GM19025 (cell line): ENCODE data around the gene DIPK1C.

Experiments used
- ATAC-seq: cut with Tn5 transposase; IDR thresholded peaks from one replicate; pipeline ENCODE4 v1.9.1; 2021; ENCODE audit warnings: mild to moderate bottlenecking, low read depth, moderate library complexity; ENCODE audit not compliant: unreplicated experiment

DIPK1C gene

DNA sequence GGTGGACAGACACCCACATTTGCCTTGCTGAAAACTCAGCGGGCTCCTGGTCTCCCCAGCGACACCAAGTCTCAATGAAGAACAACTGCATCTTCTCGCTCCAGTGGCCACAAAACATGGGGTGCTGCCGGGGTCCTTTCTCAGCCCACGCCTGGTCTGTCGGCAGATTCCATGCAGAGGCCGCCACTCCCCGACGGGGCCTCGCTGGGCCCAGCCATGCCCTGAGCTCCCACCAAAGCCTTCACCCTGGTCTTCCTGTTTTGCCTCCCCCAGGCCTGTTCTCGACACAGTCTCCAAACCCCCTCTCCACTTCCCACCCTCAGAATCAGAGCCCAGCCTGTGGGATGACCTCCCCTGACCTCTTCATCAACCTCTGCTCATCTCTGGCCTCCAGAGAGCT is 31.2 kb downstream of the DIPK1C start:
- ATAC-seq: no peak

DNA sequence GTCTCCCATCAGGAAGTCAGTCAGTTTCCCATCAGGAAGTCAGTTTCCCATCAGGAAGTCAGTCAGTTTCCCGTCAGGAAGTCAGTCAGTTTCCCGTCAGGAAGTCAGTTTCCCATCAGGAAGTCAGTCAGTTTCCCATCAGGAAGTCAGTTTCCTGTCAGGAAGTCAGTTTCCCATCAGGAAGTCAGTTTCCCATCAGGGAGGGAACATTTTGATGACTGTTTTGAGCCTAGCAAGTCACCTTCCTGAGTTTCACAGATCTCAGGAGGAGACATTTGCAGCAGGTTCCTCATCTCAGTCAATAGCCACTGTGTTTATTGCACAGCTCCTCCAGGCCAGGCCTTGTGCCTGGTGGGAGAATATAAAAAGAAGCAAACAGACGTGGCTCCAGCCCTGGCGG is 31.9 kb downstream of the DIPK1C start:
- ATAC-seq: no peak

DNA sequence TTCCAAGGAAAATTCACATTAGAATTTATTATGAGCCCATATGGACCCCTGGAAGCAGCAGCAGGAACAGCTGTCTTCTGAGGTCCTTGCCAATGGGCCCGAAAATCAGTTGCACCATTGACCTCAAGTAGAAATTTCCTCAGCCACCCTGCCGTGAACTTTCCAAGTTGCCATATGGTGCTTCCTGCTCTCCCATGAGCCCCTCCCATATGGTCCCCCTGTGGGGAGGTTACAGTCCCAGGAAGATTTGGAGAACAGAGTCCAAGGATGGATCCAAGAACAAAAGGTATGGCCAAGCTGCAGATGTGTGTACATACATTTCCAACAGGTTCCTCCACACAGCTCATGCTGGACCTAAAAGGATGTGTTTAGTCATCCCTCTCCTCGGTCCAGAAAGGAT is 34.6 kb downstream of the DIPK1C start:
- no peak for ATAC-seq

DNA sequence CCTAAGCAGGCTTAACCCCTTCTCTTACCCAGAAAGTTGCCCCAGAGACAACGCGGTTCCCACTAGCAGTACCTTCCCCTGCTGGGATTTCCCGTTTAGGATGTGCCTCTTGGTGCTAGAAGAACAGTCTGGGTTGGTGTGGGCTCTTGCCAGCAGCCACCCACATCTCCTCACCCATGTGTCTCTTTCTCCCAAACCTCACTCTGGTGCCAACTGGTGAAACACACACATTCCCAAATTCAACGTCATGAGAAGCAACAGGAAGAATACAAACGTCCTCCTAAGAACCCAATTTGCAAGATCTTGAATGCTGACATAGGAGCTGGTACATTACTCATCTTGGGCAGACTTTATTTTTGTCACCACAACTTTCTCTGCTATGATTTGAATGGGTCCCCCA is 36.2 kb downstream of the DIPK1C start:
- no peak for ATAC-seq

DNA sequence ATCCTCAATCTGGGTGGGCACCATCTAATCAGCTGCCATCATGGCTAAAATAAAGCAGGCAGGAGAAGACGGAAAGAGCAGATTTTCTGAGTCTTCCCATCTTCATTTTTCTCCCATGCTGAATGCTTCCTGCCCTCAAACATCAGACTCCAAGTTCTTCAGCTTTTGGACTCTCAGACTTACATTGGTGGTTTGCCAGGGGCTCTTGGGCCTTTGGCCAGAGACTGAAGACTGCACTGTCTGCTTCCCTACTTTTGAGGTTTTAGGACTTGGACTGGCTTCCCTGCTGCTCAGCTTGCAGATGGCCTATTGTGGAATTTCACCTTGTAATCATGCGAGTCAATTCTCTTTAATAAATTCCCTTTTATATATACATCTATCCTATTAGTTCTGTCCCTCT is 36.6 kb downstream of the DIPK1C start:
- no peak for ATAC-seq

DNA sequence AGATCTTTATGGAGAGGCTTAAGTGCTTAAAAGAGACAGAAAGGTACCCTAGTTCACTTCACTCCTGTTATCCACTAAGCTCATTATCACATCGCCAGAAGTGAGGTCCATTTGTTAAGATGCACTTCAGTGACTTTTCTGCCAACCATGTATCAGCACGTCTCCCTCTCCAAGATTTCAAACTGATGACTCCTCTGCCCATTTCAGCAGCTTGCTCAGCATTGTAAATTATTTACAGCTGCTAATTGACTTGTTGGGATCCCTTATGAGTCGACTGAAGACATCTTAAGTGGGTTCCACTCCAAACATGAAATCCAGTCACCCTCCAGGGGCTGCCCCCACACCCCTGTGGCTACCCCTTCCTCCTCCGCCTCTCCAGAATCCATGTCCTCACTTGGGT is 37.3 kb downstream of the DIPK1C start:
- no peak for ATAC-seq

DNA sequence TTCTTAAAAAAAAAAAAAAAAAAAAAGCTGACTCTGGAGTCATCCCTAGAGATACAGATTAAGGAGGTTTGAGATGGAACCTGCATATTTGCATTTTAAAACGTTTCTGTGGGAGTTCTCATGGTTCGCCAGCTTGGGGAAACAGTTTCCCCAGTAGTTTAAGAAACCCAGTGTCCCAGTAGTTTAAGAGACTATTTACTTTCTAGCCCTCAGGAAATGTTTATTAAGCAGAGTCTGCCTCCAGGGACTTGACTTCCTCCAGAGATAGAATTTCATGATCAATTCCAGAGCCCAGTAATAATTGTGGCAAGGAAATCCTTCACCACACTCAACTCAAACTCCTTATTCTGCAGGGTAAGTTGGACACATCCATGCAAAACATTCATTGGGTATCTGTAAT is 39.1 kb downstream of the DIPK1C start:
- ATAC-seq: no peak

DNA sequence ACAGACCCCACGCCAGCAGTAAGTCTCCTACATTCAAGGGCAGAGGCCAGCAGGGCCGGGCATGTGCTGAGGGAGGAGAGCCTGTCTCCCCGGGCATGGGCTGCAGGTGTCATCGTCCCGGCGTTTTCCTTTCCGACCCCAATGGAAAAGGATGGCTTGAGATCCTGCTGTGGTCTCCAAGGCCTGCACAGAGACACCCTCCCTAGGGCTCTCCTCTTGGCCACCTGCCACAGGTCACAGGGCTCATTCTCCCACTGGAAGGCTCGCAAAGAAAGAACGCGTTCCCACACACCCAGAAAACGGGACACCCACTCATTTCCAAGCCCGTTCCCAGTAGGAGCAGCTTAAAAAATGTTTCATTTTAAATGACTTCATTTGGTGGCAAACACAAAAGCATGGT is 41.0 kb downstream of the DIPK1C start:
- ATAC-seq: no peak

DNA sequence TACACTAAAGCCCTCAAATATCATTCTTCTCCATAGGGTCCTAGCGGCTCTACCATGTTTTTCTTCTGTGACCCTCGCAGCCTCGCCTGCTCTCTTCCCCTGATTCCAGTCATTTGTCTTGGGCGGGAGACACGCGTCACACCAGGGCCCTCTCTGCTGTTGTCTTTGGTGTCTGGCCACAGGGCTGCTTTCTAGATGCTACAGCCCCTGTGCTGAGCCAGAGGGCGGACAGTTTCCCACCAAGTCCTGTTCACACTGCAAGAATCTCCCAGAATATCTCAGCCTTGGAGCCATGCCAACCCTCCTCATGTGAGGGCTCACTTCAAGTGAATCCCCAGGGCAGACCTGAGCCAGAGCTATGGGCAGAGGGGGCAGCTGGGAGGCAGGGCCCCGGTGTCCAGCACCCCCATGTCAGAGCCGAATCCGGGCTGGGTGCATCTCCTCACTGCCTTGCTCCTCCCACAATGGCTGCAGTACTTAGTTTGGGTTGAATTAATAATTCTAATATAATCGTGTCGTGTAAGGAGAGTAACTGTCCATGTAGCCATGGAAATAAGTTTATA is 42.1 kb downstream of the DIPK1C start:
- no peak for ATAC-seq

DNA sequence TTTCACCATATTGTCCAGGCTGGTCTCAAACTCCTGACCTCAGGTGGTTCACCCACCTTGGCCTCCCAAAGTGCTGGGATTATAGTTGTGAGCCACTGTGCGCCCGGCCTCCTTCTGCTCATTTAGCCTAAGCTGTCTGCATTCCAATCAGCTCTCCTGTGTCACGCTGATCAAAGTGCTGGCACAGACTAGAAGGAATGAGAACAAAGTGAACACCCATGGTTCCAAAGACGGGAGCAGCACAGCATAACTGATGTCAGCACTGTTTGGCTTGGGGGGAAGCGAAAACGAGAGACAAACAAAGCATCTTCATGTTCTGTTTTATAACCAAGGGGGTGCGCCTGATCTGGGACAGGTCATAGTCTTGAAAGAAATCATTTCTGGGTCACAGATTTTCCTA is 43.3 kb downstream of the DIPK1C start:
- ATAC-seq: no peak

DNA sequence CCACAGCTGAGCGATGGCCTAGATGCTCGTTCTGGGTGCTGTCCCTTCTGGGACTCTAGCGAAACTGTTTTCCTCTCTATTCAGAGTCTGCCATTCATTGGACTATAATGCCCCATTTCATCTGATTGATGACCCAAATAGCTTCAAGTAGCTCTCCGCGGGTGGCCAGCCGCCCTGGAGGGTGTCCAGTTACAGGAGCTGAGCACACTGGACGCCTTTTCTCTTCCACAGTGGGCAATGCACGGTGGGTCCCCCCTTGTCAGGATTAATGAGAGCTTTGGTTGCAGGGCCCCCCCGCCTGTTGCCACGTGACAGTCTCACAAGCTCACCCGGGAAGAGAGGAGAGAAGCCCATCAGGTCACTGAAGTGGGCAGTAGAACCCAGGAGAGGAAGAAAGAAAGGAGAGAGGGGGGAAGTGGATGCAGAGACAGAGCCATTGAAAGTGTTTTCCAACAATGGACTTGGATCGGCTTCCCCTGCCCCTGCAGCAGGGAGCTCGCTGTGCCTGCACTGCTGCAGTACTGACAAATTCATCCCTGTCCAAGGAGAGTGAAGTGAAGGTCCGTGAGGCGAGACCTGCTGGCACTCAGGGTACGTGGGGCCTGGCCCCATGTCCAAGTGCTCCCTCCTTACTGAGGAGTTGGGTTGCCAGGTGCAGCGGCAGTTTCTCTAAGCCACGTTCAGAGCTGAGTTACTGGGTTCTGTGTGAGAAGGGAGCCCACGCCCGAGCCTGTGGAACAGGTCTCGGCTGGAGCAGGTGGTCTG is 44.8 kb downstream of the DIPK1C start:
- no peak for ATAC-seq

DNA sequence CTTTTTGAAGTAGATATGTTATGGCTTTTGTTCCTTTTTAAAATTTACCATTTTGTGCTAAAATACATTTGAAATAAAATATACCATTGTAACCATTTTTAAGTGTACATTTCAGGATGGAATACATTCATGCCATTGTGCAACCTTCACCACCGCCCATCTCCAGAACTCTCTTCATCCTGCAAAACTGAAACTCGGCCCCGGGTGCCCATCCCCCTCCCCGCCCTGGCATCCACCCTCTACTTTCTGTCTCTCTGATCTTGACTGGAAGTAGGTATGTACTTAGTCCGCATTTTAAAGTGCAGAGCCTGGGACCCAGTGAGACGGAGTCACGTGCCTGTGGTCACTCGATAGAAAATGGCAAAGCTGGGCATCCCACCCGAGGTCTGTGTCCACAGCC is 45.6 kb downstream of the DIPK1C start:
- no peak for ATAC-seq

DNA sequence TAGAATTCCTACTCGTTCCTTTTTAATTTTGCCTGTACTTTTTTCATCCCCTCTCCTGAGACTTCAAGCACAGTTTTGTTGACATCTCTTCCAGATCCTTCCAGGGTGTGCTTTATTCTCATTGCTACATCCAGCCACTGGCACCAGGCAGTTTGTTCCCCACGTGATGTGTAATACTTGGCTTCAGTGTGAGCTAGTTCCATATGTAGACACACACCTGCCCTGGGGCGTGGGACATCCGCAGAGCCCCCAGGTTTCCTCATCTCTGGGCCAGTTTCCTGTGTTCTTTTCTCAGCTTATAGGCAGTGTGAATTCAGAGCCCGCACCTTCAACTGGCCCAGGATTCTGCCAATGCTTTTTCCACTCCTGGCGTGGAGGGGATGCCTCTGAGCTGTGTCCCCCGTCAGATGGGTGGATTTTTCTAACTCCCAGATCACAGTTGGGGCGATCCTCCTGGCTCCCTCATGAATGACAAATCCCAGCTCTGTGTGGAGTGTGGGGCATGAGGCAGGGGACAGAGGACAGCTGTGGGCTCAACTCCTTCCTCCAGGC is 46.6 kb downstream of the DIPK1C start:
- ATAC-seq: no peak

DNA sequence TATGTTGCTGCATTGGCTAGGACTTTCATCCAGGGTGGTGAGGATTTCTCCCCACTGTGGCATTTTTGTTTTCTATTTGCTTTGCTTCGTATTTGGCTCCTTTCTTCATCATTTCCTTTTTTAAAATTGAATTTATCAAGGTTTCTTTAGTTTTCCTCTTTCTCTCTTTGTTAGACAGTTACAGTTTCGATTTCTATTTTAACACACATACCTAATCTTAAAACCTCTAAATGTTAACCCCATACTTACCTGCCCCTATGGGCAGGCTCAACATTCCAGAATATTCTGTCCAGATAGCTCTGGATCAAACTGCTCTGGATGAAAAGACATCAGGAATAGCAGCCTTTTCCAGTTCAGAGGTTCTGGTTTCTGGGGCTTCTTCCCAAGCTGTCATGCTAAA is 49.2 kb downstream of the DIPK1C start:
- ATAC-seq: no peak

DNA sequence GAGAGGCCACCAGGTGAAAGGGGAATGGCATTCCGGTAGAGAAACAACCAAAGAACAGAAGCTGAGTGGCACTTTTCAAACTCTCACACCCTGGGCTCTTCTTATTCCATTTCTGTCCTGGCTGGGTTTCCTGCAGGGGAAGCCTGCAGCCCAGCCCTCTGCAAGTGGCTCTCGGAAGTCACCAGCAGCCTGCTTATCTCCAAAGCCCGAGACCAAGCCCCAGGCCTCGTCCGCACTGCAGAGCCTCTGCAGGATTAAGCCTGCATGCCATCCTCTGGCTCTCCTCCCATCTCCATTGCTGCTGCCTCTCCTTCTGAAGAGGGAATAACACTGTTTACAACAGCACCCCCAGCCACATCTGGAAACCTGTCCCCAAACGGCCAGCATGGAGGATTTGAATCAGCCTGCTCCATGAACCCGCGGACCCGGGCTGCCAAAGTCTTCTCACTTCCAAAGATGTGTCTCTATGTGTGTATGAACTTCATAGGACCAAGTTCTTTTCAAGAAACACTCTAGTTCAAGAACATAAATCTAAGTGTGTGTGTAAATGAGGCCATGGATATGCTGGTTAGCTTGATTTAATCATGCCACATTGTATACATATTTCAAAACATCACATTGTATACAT is 54.2 kb downstream of the DIPK1C start:
- no peak for ATAC-seq

DNA sequence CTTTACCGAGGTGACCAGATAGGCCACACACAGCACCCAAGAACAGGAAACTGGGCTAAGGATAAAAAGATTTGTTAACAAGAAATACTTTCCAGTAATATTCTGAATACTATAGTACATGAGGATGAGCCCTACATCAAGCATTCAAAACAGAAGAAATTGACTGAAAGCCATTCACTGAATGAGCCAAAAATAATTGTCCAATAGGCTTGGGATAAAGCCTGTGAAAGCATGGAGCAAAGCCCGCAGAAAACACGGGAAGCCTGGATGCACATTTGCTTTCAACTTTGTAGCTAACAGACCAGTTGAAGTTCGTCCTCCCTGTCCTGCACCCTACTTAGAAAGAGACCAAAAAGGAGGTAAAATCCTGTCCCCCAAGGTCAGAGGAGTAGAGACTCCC is 56.3 kb downstream of the DIPK1C start:
- ATAC-seq: no peak

DNA sequence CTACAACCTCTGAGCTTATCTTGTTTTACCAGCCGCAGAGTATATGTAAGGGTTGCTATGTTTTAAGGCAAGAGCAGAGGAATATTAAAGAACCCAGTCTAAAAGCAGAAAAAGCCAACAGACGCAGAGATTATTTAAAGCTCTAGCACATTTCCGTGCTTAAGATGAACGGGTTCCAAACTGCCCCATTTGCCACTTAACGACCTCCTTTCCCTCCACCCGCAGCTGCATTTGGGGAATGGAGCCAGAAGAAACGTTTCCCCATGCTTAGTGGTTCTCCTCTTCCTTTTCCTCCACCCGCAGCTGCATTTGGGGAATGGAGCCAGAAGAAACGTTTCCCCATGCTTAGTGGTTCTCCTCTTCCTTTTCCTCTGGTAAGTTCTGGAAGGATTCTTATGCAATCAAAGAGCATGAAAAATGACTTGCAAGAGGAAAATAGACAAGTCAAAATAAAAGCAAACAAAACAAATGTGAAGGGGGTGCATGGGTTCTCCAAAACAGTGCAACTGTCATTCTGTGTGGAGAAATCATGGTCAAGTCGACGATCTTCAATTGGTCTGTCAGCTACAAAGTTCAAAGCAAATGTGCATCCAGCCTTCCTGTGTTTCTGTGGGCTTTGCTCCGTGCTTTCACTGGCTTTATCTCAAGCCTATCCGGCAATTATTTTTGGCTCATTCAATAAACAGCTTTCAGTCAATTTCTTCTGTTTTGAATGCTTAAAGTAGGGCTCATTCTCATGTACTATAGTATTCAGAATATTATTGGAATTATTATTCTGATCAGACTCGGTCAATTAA is 57.8 kb downstream of the DIPK1C start:
- no peak for ATAC-seq

DNA sequence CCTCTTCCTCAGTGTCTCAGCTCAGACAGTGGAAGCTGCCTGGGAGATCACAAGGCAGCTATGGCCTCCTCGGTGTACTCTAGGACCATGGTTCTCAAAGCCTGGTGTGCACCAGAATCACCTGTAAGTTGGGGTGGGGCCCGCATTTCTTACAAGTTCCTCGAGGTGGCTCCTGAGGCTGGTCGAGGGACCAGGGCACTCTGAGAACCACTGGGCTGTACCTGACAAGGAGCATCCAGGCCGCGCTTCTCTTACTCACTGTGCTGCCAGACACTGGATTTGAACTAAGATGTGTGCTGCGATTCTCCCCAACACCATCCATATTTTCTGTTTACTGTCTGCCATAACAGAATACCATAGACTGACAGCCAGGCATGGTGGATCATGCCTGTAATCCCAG is 59.5 kb downstream of the DIPK1C start:
- no peak for ATAC-seq

DNA sequence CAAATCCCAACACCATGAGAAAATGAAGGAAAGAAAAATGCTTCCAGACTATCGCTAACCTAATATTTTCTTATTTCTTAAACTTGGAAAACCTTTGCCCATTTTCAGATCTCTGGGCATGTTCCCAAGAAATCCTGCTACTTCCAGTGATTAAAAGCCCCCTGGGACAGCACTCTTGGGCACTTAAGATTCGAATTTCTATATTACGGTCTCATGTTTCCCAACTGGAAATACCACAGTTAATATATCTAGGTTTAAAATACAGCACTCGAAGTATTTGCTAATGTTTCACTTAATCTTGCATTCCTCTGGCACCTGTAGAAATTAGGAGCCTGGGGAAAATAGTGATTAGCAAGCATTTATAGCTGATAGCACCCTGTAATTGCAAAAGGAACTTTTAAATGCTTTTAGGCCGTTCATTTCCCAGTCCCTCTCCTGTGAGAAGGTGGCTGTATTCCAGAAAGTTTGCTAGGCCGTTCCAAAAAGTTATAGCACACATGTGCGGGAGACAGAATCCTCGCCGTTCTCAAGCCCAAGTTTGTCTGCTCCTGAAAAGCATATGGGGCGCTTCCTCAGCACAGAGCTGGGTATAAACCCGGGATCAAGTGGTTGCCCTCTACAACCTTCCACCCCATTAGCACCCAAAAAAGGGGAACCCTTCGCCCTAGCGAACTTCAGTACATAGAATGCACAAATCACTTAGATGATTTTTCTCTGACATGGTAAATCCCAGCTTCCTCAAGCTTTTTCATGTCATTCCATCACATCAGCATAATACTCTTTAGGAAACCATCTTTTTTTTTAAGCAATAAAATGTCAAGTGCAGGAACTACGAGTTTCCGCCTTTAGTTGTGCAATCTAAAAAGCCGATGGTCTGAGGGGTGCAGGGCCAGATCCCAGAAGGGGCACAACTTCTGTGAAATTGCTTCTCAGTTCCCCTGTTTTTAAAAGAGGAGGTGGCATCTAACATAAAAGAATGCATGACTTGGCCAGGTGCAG is 60.6 kb downstream of the DIPK1C start:
- no peak for ATAC-seq

DNA sequence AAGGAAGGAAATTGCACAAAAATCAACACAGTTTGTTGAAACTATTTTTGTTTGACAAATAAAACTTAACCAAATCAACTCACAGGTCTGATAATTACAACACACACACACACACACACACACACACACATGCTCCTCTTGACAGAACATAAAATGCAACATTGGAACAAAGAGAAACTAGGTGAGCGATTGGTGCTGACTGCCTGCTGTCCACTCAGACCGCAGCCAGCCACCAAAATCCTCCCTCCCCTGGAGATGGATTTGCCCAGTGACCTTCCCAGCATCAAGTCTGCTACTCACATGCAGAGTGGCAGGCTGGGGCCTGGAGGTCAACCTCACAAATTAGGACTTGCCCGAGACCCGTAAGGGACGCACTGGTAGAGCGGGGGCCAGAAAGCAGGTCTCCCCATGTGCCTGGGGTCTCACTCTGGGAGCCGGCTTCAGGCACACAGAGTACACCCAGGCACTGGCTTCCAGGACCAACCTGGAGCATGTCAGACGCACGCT is 61.4 kb downstream of the DIPK1C start:
- no peak for ATAC-seq
